KOPT-K1 (cell line): ENCODE data around the gene TRAK2.
"Not testable (repeated sequence)": the region's sequence is repeated elsewhere in the genome, so short reads cannot be mapped to it uniquely, and the experiment has no call there.

ENCODE experiments used
- H3K27ac ChIP-seq: fragments of 200-600 bp; sonication (generic); 2 replicates; pipeline ENCODE4 v1.5.1; 2016; ENCODE audit warnings: antibody characterized with exemption, mild to moderate bottlenecking, low read depth, low read length; ENCODE audit not compliant: poor library complexity, severe bottlenecking
- H3K36me3 ChIP-seq: fragments of 200-600 bp; sonication (generic); 2 replicates; pipeline ENCODE4 v1.5.1; 2017; ENCODE audit warnings: antibody characterized with exemption, mild to moderate bottlenecking, low read length, moderate library complexity; ENCODE audit not compliant: insufficient read depth
- H3K9me3 ChIP-seq: fragments of 200-600 bp; sonication (generic); 2 replicates; pipeline ENCODE4 v1.5.1; 2017; ENCODE audit warnings: antibody characterized with exemption, low read length, mild to moderate bottlenecking; ENCODE audit not compliant: insufficient read depth, poor library complexity, severe bottlenecking

Gene TRAK2, protein sequence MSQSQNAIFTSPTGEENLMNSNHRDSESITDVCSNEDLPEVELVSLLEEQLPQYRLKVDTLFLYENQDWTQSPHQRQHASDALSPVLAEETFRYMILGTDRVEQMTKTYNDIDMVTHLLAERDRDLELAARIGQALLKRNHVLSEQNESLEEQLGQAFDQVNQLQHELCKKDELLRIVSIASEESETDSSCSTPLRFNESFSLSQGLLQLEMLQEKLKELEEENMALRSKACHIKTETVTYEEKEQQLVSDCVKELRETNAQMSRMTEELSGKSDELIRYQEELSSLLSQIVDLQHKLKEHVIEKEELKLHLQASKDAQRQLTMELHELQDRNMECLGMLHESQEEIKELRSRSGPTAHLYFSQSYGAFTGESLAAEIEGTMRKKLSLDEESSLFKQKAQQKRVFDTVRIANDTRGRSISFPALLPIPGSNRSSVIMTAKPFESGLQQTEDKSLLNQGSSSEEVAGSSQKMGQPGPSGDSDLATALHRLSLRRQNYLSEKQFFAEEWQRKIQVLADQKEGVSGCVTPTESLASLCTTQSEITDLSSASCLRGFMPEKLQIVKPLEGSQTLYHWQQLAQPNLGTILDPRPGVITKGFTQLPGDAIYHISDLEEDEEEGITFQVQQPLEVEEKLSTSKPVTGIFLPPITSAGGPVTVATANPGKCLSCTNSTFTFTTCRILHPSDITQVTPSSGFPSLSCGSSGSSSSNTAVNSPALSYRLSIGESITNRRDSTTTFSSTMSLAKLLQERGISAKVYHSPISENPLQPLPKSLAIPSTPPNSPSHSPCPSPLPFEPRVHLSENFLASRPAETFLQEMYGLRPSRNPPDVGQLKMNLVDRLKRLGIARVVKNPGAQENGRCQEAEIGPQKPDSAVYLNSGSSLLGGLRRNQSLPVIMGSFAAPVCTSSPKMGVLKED

DNA sequence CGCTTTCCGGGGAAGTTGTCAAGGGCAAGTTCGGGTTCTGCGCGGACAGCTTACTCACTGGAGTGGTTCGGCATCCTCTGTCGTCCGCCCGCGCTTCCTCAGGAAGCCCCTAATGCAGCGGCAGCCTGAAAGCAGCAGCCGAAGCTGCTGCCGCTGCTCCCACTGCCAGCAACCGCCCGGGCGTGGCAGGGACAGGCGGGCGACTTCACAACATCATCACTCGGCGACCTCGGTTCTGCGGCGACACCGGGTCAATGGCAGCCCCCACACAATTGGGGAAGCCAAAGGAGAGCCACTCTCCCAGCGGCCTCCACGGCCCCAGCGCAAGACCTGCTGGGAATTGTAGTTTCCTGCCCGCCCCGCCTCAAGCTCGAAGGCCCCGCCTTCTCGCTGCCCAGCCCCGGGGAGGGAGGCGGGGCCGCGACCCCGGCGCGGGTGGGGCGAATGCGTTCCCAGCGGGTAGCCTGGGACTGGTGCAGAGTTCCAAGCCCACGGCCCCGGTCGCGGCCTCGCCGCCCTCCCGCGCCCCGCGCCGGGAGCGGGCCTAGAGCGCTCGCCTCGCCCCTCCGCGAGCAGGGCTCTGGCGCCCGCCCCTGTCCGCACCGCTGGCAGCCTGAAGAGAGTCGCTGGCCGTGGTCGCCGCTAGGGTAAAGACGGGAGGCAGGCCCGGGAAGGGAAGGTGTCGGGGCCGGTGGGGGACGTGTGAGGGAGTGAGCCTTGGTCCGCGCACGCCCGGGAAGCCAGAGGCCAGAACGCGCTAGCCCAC, at the start of gene TRAK2, which contains the start of gene STRADB:
Gene TRAK2 (minus strand): TSS at position 167 of the 766 bp plus-strand sequence. CDS start 30,951 bp downstream, outside the sequence.
Gene STRADB (plus strand): TSS at position 449 of the 766 bp plus-strand sequence. CDS start 3,101 bp downstream, outside the sequence.
- peak within 1 kb of the TSS; percentile 74 for H3K27ac ChIP-seq
- H3K9me3 ChIP-seq = no peaks in the 10 kb centered on the region

DNA sequence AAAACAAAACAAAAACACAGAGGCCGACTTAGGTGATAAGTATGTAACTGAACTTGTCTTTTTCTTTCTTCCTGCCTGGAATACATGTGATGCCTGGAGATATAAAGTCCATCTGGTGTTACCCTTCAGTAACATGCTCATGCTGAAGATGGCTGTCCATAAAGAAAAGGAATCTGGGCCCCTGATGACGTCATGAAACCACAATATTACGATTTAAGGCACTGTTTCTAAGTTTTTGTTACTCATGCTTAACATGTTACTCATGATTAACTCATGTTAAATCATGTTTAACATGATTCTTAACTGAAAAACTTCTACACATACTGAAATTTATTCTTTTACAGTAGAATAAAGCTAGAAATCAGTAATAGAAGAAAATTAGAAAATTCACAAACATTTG, 49.3 kb upstream of the TRAK2 start:
- H3K27ac ChIP-seq = no peak overlapping the region
- peaks cover 30% of the 10 kb centered on the region for H3K9me3 ChIP-seq
- H3K36me3 ChIP-seq = no peaks in the 10 kb centered on the region

More for the DNA sequence above, at the start of gene TRAK2, which contains the start of gene STRADB:
- H3K36me3 ChIP-seq = no peaks in the 10 kb centered on the region

DNA sequence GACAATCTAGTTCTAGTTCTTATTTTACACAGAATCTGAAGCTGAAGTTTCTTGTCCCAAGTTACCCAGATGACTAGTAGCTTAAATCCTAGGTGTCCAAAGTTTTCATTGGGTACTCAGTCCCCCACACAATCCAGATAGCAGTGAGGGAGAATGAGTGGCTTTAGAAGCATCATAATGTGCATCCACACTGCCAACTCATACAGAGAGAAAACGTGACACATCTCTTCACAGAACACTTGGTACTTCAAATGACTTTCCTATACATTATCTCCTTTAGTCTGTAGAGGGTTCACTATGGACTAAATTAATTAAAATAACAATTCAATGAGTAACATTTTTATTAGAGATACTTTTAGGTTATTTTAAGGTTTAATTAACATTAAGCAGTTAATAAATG, 45.5 kb upstream of the TRAK2 start:
- Histone ChIP-seq H3K27ac (no peak overlapping the region), H3K9me3 (peaks cover under 1% of the 10 kb centered on the region), H3K36me3 (no peaks in the 10 kb centered on the region)

DNA sequence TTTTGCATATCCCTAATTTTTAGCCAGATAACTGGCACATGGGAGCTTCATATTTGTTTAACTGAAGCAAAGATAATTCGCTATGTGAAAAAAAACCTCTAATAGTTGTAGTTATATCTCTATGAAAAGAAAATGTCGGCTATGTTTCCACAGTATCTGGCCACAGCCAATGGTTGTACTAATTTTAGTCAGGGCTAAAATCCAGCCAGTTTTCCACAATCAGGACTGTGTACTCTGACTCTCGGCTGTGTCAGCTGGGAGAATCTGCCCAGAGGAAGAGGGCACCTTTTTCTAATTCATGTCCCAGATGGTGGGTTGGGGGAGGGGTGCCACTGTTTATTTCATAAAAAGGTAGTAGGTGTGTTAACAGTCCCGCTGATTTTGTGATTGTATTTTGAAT, 39.0 kb upstream of the TRAK2 start:
- no peaks in the 10 kb centered on the region for H3K36me3 ChIP-seq
- H3K9me3 ChIP-seq = no peaks in the 10 kb centered on the region
- no peak overlapping the region for H3K27ac ChIP-seq

DNA sequence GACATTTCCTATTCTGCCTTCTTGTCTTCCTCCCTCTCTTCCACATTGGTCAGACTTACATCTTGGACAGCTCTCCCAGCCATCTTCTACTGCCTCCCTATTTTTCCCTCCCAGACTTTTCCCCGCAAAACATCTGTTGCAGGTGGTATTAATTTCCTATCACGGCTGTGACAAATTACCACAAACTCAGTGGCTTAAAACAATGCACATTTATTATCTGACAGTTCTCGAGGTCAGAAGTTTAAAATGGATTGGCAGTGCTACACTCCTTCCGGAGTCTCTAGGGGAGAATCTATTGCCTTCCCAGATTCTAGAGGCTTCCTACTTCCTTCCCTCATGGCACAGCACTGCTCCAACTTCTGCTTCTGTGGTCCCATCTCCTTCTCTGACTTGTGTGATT, 33.5 kb upstream of the TRAK2 start:
- no peaks in the 10 kb centered on the region for H3K36me3 ChIP-seq
- no peak overlapping the region for H3K27ac ChIP-seq
- H3K9me3 ChIP-seq = no peaks in the 10 kb centered on the region

DNA sequence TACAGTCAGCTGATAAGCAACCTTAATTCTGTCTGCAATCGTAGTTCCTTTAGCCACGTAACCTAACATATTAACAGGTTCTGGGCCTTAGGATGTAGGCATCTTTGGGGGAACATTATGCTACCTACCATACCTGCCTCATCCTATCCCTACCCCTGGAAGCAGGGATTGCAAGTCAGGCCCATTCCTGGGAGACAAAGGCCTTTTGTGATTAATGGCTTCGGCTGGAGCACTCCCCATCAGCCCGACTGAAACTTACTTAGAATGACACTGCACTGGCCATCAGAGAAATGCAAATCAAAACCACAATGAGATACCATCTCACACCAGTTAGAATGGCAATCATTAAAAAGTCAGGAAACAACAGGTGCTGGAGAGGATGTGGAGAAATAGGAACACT, 32.5 kb upstream of the TRAK2 start:
- H3K27ac ChIP-seq, H3K36me3 ChIP-seq, H3K9me3 ChIP-seq: not testable (repeated sequence)

DNA sequence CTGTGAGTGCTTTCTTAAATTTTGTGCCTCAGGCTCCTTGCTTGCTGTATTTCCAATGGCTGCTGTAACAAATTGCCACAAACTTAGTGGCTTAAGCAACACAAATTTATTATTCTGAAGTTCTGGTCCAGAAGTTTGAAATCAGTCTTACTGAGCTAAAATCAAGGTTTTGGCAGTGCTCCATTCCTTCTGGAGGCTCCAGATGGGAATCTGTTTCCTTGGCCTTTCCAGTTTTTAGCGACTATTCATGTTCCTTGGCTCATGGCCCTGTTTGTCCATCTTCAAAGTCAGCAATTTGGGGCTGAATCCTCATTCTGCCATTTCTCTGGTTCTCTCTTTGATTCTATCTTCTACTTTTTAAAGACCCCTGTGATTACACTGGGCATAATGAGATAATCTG, 32.1 kb upstream of the TRAK2 start:
- Histone ChIP-seq H3K36me3 (no peaks in the 10 kb centered on the region; the same call in 1 of the 2 replicates), H3K9me3 (no peaks in the 10 kb centered on the region), H3K27ac (no peak overlapping the region)

DNA sequence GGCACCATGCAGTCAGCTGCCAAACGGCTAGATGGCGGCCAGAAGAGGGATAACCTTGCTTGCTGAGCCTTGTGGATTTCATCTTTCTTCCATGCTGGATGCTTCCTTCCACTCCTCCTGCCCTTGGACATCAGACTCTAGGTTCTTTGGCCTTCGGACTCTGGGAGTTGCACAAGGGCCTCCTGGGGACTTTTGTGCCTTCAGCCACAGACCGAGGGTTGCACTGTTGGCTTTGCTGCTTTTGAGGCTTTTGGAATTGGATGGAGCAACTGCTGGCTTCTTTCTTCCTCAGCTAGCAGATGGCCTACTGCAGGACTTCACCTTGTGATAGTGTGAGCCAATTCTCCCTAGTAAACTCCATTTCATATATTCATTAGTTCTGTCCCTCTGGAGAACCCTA, 31.3 kb upstream of the TRAK2 start:
- H3K27ac ChIP-seq = no peak overlapping the region
- no peaks in the 10 kb centered on the region; the same call in 1 of the 2 replicates for H3K36me3 ChIP-seq
- H3K9me3 ChIP-seq = no peaks in the 10 kb centered on the region

DNA sequence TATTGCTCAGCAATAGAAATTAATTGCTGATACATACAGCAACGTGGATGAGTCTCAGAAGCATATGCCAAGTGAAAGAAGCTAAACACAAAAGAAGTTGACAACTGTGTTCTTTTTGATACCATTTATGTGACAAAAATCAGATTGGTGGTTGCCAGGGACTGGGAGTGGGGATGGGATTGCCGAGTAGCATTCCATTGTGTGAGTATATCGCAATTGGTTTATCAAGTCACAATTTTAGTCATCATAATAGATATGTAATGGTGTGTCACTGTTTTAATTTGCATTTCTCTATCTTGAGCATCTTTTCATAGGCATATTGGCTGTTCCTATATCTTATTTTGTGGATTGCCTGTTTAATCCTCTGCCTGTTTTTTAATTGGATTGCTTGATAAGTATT, 21.2 kb upstream of the TRAK2 start:
- peaks cover 25% of the 10 kb centered on the region; the same call in 1 of the 2 replicates for H3K36me3 ChIP-seq
- H3K9me3 ChIP-seq = no peaks in the 10 kb centered on the region
- H3K27ac ChIP-seq = no peak overlapping the region

DNA sequence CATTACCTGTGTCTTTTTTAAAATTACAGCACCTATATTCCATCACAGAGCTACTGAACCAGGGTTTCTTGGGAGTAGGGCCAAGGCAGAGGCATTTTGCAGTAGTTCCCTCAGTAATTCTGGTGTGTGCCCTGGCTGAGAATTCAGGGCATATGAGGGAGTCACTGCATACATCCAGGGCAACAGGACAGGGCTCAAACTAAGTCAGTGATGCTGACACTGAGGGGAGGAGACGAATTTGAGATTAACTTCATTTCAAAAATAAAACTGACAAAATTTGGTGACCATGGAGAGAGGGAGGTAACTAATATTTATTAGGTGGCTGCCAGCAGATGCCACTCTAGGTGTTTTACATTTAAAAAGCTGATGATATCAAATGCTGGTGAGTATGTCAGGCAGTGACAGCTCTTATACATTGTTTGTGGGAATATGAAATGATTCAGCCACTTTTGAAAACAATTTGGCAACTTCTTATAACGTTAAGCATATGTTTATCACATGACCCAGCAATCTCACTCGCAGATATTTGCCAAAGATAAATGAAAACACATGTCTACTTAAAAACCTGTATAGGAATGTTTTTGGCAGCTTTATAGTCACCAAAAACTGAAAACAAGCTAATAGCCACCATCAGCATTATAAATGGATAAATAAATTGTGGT, 20.6 kb upstream of the TRAK2 start:
- peaks cover 25% of the 10 kb centered on the region; the same call in 1 of the 2 replicates for H3K36me3 ChIP-seq
- H3K27ac ChIP-seq = no peak overlapping the region
- H3K9me3 ChIP-seq = no peaks in the 10 kb centered on the region

DNA sequence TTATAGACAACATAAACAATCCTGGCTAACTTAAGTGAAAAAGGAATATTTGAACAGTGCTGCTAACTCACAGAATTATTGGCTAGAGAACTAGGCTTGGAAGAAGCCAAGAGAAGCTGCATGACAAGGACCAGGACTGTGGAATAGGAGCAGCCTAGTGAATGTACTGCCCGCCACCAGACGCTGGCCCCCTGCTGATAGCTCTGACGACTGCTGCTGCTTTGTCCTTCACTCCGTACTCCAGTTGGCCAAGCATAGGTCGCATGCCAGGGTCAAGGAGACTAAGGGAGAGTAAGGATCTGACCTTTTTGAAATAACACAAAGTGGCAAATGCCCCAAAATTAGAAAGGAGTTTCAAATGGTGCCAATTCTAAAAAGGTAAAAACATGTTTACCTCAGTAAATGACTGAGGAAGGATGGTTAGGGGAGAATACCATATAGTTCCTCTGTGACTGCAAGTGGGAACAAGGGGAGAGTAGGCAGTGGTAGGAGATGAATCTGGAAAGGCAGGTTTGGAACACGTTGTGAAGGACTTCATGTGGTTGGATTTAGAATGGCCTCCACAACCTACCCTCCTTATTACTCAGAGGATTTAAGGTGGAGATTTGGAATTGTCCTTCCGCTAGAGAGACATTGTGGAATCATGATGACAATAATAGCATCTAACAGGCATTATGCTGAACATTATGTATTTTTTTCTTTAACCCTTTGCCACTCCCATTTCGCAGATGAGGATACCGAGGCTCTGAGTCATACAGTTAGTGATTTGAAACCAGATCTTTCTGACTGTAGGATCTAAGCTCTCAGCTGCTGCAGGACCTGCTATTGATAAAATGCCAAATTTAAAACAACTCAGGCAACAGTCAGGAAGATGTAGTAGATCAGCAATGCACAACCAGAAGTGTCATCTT, 19.8 kb upstream of the TRAK2 start:
- Histone ChIP-seq H3K36me3 (peaks cover 25% of the 10 kb centered on the region; the same call in 1 of the 2 replicates), H3K27ac (no peak overlapping the region), H3K9me3 (no peaks in the 10 kb centered on the region)

DNA sequence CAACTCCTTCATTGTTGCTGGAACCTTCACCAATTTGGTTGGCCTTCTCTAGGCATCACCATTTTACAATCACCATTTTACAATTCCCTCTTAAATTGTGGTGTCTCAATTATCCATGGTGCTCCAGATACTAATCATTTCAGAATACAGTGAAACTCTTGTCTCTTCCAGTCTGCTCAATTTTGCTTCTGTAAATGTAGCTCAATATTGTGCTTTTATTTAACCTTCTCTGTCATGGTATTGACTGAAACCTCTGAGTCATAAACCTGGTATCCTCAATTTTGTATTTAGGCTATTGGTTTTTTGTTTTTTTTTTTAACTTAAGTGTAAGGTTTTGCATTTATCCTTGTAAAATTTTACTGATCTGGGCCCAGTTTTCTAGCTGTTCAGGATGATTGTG, 16.4 kb upstream of the TRAK2 start:
- H3K9me3 ChIP-seq = no peaks in the 10 kb centered on the region
- H3K27ac ChIP-seq = no peak overlapping the region
- H3K36me3 ChIP-seq = 0 out of 2 replicates have a peak, but pooled peaks cover 15% of the 10 kb centered on the region

DNA sequence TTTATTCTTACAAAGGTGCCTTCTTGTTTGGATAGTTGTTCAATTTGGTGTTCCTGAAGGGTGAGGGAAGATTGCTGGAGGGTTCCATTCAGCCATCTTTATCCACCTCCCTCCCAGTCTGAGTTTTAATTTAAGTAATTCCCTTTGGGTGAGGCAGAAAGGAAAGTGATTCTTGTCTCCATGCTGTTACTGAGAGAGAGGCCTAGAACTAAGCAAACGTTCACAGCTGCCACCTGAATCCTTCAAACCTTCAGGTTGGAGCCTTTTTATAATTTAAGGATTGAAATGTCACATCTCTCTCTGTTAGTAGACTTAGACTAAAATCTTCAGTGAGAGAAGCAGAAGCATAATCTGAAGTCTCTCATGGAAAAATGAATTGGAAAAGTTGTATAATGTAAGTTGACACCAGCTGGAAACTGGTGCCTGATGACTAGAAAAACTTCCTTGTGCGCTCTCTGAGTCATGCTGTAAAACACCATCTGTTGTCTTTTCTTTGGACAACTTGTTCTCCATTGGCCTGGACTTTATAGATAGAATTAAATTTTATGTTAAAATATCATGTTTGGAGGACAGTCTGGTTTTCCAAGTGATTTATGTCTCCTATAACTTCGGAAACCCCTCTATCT, 14.9 kb upstream of the TRAK2 start:
- 0 out of 2 replicates have a peak, but pooled peaks cover 14% of the 10 kb centered on the region for H3K36me3 ChIP-seq
- peaks cover 4% of the 10 kb centered on the region for H3K9me3 ChIP-seq
- H3K27ac ChIP-seq = no peak overlapping the region
